ENCODE results near the gene VBP1. TPM values are rescaled to one million over a fixed set of nuclear protein-coding genes. Genes with fewer than 3 reads are reported as not detected.

Gene VBP1
- total RNA-seq (2021; fragmentation: NEBNext Ultra II Directional; extraction: Animal tissue kit (Norgen Biotek cat#: 25700)) (56.0 and 59.7 TPM in 2 replicates), polyA plus RNA-seq (2011; rRNA removed) (10.0 and 21.6 TPM in 2 replicates), polyA minus RNA-seq (2011; rRNA and poly(A)+ RNA removed) (17.6 and 32.0 TPM in 2 replicates)
- polyA plus RNA-seq (2011; cell fraction: cytosol; rRNA removed) = 41.7 TPM
- polyA plus RNA-seq (2011; cell fraction: nucleus; rRNA removed) = 6.5 TPM
- 30.7 to 49.3 TPM (median 35.8 TPM) in 4 replicates for polyA plus RNA-seq (2012, experiment 1 of 2)
- polyA plus RNA-seq (2012, experiment 2 of 2) = 9.1 TPM
- 33.2 TPM for polyA plus RNA-seq (2013, experiment 1 of 2)
- 33.0 TPM for polyA plus RNA-seq (2013, experiment 2 of 2)
- 10.1 TPM for polyA minus RNA-seq (2011; cell fraction: cytosol; rRNA and poly(A)+ RNA removed)
- 9.7 TPM for polyA minus RNA-seq (2011; cell fraction: nucleus; rRNA and poly(A)+ RNA removed)
- long read RNA-seq, experiment 1, transcript VBP1-201 (6 exons, 1,686 nt) = major isoform, 49 of 90 reads
- long read RNA-seq, experiment 1, partial matches to known transcripts = 30 of 90 reads
- long read RNA-seq, experiment 1, other reads (novel, unspliced or antisense) = 9 of 90 reads
- long read RNA-seq, experiment 2, transcript VBP1-201 (6 exons, 1,686 nt) = major isoform, 140 of 147 reads
- long read RNA-seq, experiment 2, partial matches to known transcripts = 1 of 147 reads
- long read RNA-seq, experiment 2, other reads (novel, unspliced or antisense) = 6 of 147 reads

GRCh38 chrX:155216179-155216939, at the start of gene VBP1:
TSS of gene VBP1 (plus strand) at chrX:155216460. CDS start at chrX:155216483, 23 bp downstream.
- Histone ChIP-seq H2BK120ac (replicated peaks; ENCODE audit: low read depth, low read length) (no peak within 1 kb of the TSS), H3K4ac (replicated peaks; ENCODE audit: insufficient read length, low read depth, low read length) (peak within 1 kb of the TSS; percentile 69), H3K79me2 (ENCODE audit: control insufficient read depth in 1 of 2, insufficient read depth in 2 of 2, low read length in 2 of 2) (peaks cover 0 to 34% of the 10 kb centered on the region in 2 experiments; a peak in 3 of 4 replicates), H3K4me1 (replicated peaks in 1 of 4; ENCODE audit: control insufficient read depth in 3 of 4, insufficient read depth in 4 of 4, low read length in 3 of 4) (no peaks in the 10 kb centered on the region; a peak in 2 of 7 replicates), H3K23ac (ENCODE audit: insufficient read length) (no peak within 1 kb of the TSS), H3K4me2 (ENCODE audit: insufficient read depth in 1 of 2, low read depth in 2 of 2, low read length in 2 of 2) (peak within 1 kb of the TSS; percentile 84 to 85), H3K9ac (replicated peaks in 1 of 4; ENCODE audit: extremely low read depth in 1 of 4, low read depth in 3 of 4, low read length in 3 of 4) (peak within 1 kb of the TSS; percentile 65 to 98 (median 89)), H3K56ac (replicated peaks; ENCODE audit: insufficient read length, low read depth, low read length) (peak within 1 kb of the TSS; percentile 59), H2BK15ac (ENCODE audit: low read length) (no peak within 1 kb of the TSS), H3K14ac (ENCODE audit: insufficient read length) (no peak within 1 kb of the TSS), H4K20me1 (replicated peaks in 1 of 2; ENCODE audit: control insufficient read depth in 1 of 2, insufficient read depth in 2 of 2, low read length in 2 of 2) (peaks cover 0 to 3% of the 10 kb centered on the region in 2 experiments), H3K4me3 (ENCODE audit: extremely low read depth in 1 of 4, insufficient read depth in 2 of 4, low read depth in 3 of 4, low read length in 4 of 4) (peak within 1 kb of the TSS; percentile 56 to 95 (median 76)), H4K5ac (ENCODE audit: insufficient read length, low read depth, low read length) (peak within 1 kb of the TSS; percentile 98), H3K36me3 (ENCODE audit: control insufficient read depth in 2 of 4, insufficient read depth in 4 of 4, low read length in 3 of 4) (peaks cover 0 to 9% (median 5%) of the 10 kb centered on the region in 4 experiments; a peak in 2 of 8 replicates), H2AFZ (ENCODE audit: low read length) (peak within 1 kb of the TSS; percentile 96), H4K8ac (ENCODE audit: extremely low read depth, insufficient read depth, low read length) (peak within 1 kb of the TSS; percentile 99), H4K91ac (replicated peaks; ENCODE audit: insufficient read length, low read length) (peak within 1 kb of the TSS; percentile 65), H3K79me1 (ENCODE audit: low read depth, low read length) (no peaks in the 10 kb centered on the region), H3K27ac (ENCODE audit: low read depth, low read length) (peak within 1 kb of the TSS; percentile 95; the same call in 1 of the 2 replicates), H2AK5ac (ENCODE audit: low read depth, low read length) (no peak within 1 kb of the TSS), H3K27me3 (replicated peaks in 1 of 4; ENCODE audit: control insufficient read depth in 3 of 4, extremely low read depth in 1 of 4, insufficient read depth in 3 of 4, low read length in 3 of 4) (peaks cover 0 to 2% (median 0%) of the 10 kb centered on the region in 4 experiments; a peak in 3 of 7 replicates), H2BK5ac (ENCODE audit: low read depth, low read length) (peak within 1 kb of the TSS; percentile 78; the same call in 1 of the 2 replicates), H3K9me3 (ENCODE audit: insufficient read depth in 2 of 2, low read depth in 1 of 2, low read length in 1 of 2) (no peaks in the 10 kb centered on the region), H3K18ac (ENCODE audit: extremely low read depth, low read length) (peak within 1 kb of the TSS; percentile 60), H2BK12ac (ENCODE audit: low read depth, low read length) (no peak within 1 kb of the TSS), H2BK20ac (ENCODE audit: low read length) (no peak within 1 kb of the TSS), H3K23me2 (ENCODE audit: low read depth, low read length) (peaks cover 3% of the 10 kb centered on the region; the same call in 1 of the 2 replicates)
- CTCF ChIA-PET (ENCODE audit: partially characterized antibody) = interaction anchor here (0.7 to 1.0 kb wide), 3 partner anchors 21 to 414 kb away, joined by 3 read pairs; no protein-coding TSS in a partner anchor
- WGBS, 2 experiments (ENCODE audit: extremely low coverage in 1 of 2, insufficient coverage in 1 of 2, insufficient read length in 1 of 2, insufficient replicate concordance in 2 of 2, low coverage in 1 of 2, low lambda C conversion rate in 2 of 2, missing lambda C conversion rate in 1 of 2) = 0% methylated on average over 25 of the region's 53 CpGs; no CpG with 5 or more reads in 1 of the 2 experiments
- POLR2A ChIA-PET (ENCODE audit: partially characterized antibody) = interaction anchor here (0.7 to 1.0 kb wide), 2 partner anchors 27 to 144 kb away, joined by 3 to 5 read pairs; no protein-coding TSS in a partner anchor
- DNase-seq (ENCODE audit: low read depth in 1 of 2, low spot score in 2 of 2) (peak; percentile 76 to 84), FAIRE-seq (peak; percentile 52)
- TF ChIP-seq RAD21 (IDR thresholded peaks at IDR 0.05 in 1 of 2, conservative IDR thresholded peaks at IDR 0.05 in 1 of 2; ENCODE audit: low read depth in 2 of 2, low read length in 2 of 2) = peak in 1 of 2 experiments; percentile 3; a peak in 1 of 4 replicates
- TF ChIP-seq RNF2 (IDR thresholded peaks at IDR 0.05; ENCODE audit: borderline replicate concordance, low read depth, low read length, missing control alignments, poor library complexity, severe bottlenecking) = no peak
- TF ChIP-seq PHF8 (conservative IDR thresholded peaks at IDR 0.05; ENCODE audit: low read depth, low read length) = peak; percentile 70
- peak; percentile 78; the same call in 1 of the 2 replicates for TF ChIP-seq POLR2AphosphoS5 (IDR thresholded peaks at IDR 0.05; ENCODE audit: low read depth, low read length)
- peak; percentile 43 for TF ChIP-seq SP2 (IDR thresholded peaks at IDR 0.05; ENCODE audit: low read length)
- TF ChIP-seq NRF1 (IDR thresholded peaks at IDR 0.05; ENCODE audit: low read depth, low read length) = 0 out of 2 replicates have a peak, but pooled peaks have one; percentile 15
- TF ChIP-seq SP1 (IDR thresholded peaks at IDR 0.05; ENCODE audit: low read depth, low read length) = peak; percentile 82; the same call in 1 of the 2 replicates

All from H1 (cell line).